Raji (cell line): ENCODE measurements around the gene WDR20.

Experiments used
- POLR2A ChIP-seq: IDR thresholded peaks from 2 replicates; pipeline ENCODE4 v1.6.1; 2011; ENCODE audit warnings: low read depth, low read length, control low read depth; ENCODE audit not compliant: insufficient read depth

Gene WDR20

DNA sequence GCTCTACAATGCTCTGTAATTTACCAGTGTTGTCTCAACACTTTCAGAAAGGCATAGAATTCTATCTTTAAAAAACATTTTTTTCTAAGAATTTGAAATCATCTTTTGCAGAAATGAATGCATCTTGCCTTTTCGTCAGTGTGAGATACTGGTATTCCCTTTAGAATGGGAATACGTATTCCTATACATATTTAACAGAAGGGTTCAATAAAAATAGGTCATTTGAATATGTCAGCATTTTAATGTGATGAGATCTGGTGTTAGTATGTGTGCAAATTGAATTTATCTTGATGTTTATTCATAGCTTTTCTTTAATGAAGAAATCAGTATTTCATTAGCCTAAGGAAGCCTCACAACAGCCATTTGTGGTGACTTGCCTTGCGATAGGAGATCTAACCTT lies 44.2 kb downstream of the WDR20 start:
- no peak for TF ChIP-seq POLR2A

DNA sequence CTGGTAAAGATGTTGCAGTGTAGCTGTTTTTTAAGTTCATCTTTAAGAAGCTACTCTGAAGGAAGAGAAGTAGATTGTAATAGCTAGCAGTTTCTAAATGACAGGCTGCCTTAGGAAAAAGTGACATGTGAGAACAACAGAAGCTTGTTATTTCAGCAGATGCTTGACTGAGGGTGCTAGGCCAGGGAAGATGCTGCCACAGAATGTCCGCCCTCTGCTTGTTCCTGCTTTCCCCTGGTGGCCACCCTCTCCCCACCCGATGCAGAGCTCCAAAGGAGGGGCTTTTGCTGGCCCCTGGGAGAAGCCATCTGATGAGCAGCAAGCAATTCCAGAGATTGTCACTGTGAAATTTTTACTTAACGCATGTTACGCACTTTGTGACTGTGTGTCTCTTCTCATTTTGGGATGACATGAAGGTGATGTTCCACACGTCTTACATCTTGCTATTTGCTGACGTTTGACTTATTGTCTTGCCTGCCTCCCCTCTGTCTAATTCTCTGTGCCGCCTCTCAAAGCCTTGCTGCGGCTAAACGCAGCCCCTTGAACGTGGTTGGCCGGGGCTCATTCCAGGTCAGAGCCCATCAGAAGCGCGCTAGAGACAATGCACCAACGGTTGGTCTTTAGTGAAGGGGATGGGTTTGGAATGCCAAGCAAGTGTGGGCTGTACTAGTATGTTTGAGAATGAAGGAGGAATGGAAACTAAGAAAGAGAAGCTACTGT lies 44.8 kb downstream of the WDR20 start:
- no peak for TF ChIP-seq POLR2A

DNA sequence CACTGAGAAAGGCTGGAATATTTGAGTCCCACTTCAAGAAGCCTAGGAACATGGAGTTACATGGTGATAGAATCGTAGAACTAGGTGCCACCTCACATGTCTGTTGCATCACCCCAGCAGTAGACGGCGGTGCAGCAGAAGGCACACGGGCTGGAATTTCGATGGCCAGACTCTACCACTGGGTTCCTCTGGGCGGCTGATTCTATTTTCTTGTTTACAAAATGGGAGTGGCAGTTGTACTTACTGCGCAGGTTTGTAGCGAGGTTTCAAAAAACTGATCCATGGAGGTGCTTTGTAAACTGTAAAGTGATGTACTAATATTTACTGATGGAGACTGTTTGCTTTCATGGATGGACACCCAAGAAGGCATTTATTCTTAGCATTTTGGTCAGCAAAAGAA lies 45.7 kb downstream of the WDR20 start:
- no peak for TF ChIP-seq POLR2A

DNA sequence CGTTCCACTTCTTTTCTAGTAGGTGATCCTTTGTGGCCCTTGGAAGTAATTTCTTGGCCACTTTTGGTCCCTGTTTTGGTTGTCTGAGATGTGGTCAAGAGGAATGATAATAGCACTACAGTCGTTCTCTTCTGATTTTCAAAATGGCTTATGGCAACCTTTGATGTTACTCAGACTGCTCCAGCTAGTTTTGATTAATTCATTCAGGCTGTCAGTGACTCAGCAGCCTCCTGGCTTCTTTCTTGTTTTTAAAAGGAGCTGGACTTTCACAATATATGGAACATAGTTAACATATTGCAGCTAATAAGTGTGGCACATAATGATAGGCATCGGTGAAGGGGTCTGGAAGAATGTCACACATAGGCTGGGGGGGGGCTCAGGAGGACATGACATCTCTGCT lies 47.3 kb downstream of the WDR20 start:
- TF ChIP-seq POLR2A, result no peak

DNA sequence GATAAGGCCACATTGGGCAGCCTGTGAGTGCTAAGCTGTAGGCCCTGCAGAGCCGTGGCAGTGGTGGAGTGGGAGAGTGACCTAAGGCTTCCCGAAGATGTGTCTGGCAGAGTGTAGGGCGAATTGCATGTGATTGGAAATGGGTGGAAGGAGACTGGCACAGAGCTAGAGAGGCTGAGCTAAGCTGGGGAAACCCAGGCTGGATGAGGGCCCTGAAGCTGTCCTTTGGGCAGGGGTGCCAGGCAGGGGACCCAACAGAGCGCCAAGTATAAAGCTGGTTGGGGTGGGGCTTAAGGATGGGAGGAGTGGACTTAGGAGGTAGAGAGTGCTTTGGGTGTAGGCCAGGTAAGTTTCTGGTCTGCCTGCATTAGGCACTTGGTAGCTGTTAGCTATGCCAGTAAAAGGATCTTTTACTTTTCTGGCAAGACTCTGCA lies 47.9 kb downstream of the WDR20 start:
- no peak for TF ChIP-seq POLR2A

DNA sequence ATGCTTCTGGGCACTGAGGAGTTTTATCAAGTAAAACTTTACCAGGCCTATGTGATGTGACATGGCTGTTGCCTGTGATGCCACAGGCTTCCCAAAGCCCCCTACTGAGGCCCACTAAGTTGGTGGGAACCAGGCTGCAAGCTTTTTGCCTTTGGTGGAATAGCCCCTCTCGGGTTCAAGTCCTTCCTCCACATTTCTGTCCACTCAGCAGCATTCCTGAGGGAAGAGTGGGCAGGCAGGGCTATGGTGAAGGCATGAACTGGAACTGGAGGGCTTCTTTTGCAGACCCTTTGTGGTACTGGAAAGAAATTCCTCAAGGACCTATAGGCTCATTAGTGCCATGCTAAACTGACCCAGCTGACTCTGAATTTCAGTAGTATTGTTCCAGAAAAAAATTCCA lies 48.5 kb downstream of the WDR20 start:
- no peak for TF ChIP-seq POLR2A

DNA sequence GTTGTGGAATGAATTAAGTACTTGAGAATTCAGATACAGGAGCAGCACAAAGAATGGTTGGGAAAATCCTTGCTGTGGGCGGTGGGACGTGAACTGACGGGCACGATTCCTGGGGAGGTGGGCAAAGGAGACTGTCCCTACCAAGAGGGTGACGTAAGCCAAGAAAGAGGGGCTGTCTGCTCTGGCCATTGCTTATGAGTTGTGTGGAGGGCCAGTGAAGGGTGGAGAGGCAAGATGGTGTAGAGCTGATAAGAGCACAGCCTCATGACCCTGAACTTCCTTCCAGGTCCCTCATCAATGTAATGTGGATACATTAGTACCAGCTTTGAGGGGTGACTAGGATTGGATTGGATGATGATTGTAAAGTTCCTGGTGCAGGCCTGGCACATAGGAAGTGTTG lies 50.2 kb downstream of the WDR20 start:
- no peak for TF ChIP-seq POLR2A

DNA sequence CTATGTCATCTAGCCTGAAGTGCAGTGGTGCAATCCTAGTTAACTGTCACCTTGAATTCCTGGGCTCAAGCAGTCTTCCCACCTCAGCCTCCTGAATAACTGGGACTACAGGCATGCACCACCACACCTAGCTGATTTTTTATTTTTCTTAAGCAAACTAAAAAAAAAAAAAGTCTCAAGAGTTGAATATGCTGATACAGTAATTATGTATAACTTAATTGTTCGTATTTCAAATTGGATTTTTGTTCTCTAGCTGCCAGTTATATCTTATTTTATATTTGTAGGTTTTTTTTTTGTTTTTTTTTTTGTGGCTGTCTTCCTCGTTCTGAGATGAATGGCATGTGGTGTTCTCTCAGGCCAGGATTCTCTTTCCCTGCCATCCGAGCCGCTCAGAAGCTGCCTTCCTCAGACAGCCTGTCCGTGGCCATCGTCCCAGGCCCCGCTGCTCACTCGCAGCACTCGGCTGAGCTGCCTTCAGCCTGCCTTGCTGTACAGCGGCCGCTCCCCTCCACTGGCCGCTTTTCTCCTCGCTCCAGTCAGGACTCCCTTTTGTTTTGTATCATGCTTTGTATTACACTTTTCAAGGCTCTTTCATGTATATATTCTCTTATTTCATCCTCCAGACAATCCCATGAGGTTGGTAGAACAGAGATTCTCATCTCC lies 53.3 kb downstream of the WDR20 start:
- no peak for TF ChIP-seq POLR2A

DNA sequence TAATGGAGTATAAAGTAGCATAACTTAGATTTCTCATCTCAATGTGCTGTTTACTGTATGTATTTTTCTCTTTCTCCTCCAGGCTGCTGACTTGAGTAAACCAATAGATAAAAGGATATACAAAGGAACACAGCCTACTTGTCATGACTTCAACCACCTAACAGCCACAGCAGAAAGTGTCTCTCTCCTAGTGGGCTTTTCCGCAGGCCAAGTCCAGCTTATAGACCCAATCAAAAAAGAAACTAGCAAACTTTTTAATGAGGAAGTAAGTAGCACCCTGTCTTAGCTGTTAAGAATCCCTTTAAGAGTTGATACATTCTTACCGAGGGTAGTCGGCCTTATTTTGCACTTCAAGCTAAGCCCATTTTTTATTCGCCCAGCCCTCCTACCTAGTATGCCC lies 55.2 kb downstream of the WDR20 start:
- TF ChIP-seq POLR2A, result no peak

DNA sequence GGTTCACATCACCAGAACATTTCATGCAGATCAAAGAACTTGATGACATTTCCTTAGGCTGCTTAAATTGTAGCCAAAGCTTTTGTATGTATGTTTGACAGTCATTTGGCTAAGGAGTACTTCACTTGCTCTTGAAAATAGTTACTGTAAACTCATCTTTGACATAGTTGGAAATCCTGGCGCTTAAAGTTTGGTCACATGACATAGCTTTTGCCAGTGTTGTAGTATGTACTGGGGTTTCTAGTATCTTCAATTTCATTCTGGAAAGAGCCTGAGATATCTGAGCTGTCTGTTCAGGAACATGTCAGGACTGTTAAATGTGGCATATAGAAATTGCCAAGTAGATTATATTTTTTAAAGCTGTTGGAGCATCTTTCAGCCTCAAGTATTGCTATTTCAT lies 55.7 kb downstream of the WDR20 start:
- TF ChIP-seq POLR2A, result no peak

DNA sequence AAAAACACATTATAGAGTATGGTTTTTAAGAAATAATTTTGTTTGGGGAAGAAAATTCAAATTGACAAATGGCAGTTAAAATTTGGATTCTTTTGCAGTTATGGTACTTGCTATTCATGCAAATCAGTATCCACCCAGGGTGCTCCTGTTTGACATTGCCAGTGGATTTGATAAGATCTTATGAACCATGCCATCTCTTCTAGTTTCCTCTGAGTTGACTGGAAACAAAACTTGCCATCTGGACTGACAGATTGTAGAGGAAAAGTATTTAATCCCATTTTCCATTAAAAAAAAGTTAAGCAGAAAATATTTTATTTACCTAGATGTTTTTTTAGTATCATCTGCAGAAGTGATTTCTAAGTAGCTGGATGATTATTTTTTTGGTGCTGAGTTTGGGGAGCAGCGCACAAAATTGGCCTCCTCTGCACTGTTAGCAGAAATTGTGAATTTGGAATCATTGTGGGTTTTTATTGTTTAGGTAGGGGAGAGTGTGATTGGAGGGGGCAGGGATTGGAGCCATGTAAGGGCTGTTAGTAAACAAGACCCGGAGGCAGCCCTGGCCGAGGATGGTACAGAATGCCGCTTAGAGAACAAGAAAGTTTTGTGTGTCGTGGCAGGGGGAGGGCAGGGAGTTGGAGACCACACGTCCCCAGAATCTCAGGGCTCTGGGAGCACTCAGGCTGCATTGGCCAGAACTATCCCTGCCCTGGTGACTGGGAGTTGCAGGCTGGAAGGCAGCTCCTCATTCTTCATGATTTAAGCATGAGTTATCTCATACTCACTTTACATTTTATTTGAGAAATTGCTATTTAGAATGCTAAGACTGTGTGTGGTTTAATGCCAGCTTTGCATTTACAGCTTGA lies 56.6 kb downstream of the WDR20 start:
- TF ChIP-seq POLR2A, result no peak

DNA sequence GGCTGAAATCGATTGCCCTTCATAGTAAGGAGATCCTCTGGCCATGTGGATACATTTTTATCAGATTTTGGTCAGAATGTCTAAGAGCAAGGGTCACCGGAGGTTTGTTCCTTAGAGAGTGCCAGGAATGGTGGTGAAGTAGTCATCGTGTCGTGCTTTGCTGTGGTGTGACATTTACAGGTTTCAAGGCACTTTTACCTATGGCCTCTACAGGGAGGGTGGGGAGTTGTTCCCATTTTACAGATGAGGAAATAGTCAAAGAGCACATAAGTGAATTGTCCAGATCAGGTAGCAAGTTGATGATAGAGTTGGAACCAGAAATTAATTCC lies 57.2 kb downstream of the WDR20 start:
- no peak for TF ChIP-seq POLR2A

DNA sequence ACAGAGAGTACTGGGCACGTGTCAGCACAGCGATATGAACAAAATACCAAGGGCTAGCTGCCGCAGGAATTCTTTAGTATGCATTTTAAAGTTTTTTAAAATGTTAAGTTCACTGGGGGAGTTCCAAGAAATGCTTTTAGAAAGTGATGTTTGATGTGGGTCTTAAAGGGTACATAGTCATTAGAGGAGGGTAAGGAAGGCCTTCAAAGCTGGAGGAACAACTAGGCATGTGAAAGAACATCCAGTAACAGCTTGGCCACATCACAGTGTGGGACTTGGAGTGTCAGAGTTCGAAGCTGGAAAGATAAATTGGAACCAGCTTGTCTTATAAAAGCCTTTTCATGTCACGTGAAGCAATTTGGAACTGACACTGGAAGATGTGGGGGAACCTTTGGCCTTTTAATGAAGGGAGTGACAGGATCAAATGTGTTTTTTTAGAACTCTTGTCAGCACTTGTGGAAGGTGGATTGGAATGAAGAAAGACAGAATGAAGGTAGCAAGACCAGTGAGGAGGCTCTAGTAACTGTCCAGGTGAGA lies 57.7 kb downstream of the WDR20 start:
- TF ChIP-seq POLR2A, result no peak

DNA sequence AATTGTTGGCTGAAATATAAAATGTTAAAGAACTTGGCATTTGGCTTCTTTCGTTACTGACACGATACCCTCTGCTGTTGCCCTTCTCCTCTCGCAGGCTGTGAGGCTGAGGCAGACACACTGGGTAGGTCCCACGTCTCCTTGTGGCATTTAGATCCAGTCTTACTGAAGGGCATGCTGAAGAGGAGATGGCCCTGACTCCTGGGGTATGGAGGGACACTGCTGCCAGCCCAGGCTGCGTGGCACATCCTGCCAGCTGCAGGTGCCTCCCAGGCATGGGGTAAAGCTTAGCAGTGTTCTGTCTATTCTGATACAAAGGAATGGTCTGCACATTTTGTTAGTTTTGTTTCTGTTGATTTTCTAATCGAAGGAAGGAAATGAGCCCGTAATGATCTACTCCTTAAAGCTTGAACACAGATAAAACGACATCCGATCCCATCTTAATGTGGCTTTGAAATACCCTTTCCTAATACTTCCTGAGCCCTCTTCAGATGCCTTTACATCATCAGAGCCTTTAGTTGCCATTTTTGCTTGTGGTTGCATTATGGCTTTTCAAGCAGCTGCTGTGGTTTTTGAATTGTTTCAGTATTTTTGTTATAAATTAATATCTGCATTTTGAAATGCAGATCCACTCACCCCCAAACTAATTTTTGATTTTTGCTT lies 61.1 kb downstream of the WDR20 start:
- no peak for TF ChIP-seq POLR2A

DNA sequence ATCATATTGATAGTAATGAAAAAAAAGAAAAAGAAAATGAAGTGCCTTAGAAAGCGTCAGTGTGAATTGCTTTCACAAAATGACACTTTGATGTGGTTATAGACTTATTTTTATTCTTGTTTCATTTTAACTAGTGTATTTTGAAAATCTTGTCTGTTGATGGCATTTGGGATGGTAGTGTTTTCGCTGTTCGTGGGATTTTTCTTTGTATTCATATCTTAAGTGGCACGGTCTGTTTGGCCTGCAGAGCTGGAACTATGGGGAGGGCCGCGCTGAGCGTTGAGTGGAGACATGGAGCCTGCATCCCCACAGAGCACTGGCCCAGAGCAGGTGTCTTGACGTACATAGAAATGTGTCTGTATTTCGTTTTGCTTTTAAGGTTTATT lies 61.6 kb downstream of the WDR20 start:
- TF ChIP-seq POLR2A, result no peak
